GM23338 (cell line): ENCODE results near the gene MPV17L. TPM values are rescaled to one million over a fixed set of nuclear protein-coding genes. Genes with fewer than 3 reads are reported as not detected.

ENCODE experiments used
- ATAC-seq: fragments of 200-7000 bp; cut with Tn5 transposase; 3 replicates; pipeline ENCODE4 v1.9.1; 2020
- DNase-seq: peaks from one replicate; pipeline ENCODE4 v3.0.0-alpha.2; 2015; ENCODE audit warnings: low spot score
- H2AFZ ChIP-seq: fragments of 200-600 bp; sonication (generic); 2 replicates; pipeline ENCODE4 v1.8.0; 2016; ENCODE audit warnings: antibody characterized with exemption, mild to moderate bottlenecking, moderate library complexity
- H3F3A ChIP-seq: fragments of 200-600 bp; sonication (generic); replicated peaks from 2 replicates; pipeline ENCODE4 v1.8.0; 2017; ENCODE audit warnings: antibody characterized with exemption, mixed run types, low read depth
- H3K27ac ChIP-seq: fragments of 200-600 bp; sonication (generic); 2 replicates; pipeline ENCODE4 v1.6.1; 2016; ENCODE audit warnings: low read depth
- H3K27me3 ChIP-seq: fragments of 200-600 bp; sonication (generic); 2 replicates; pipeline ENCODE4 v1.8.0; 2016; ENCODE audit warnings: mild to moderate bottlenecking, mixed run types, moderate library complexity; ENCODE audit not compliant: insufficient read depth
- H3K36me3 ChIP-seq: fragments of 200-600 bp; sonication (generic); 2 replicates; pipeline ENCODE4 v1.8.0; 2016; ENCODE audit warnings: mild to moderate bottlenecking; ENCODE audit not compliant: insufficient read depth
- H3K4me1 ChIP-seq: fragments of 200-600 bp; sonication (generic); 2 replicates; pipeline ENCODE4 v1.8.0; 2016; ENCODE audit warnings: mild to moderate bottlenecking, moderate library complexity; ENCODE audit not compliant: insufficient read depth
- H3K4me2 ChIP-seq: fragments of 200-600 bp; sonication (generic); 2 replicates; pipeline ENCODE4 v1.7.1; 2017; ENCODE audit warnings: mixed run types
- H3K4me3 ChIP-seq: fragments of 200-600 bp; sonication (generic); 2 replicates; pipeline ENCODE4 v1.6.1; 2016; ENCODE audit warnings: mixed run types
- H3K79me2 ChIP-seq: fragments of 200-600 bp; sonication (generic); replicated peaks from 2 replicates; pipeline ENCODE4 v1.8.0; 2017; ENCODE audit warnings: mild to moderate bottlenecking; ENCODE audit not compliant: insufficient read depth
- H3K9me2 ChIP-seq: fragments of 200-600 bp; sonication (generic); 2 replicates; pipeline ENCODE4 v1.8.0; 2017; ENCODE audit not compliant: insufficient read depth
- H4K20me1 ChIP-seq: fragments of 200-600 bp; sonication (generic); replicated peaks from 2 replicates; pipeline ENCODE4 v1.8.0; 2017; ENCODE audit warnings: mild to moderate bottlenecking; ENCODE audit not compliant: insufficient read depth
- H3K27ac Mint-ChIP-seq: 2 replicates; pipeline ENCODE4 v1.8.0; 2020; ENCODE audit warnings: inconsistent platforms, mild to moderate bottlenecking, moderate library complexity, mixed read lengths
- H3K27me3 Mint-ChIP-seq: 3 replicates; pipeline ENCODE4 v1.8.0; 2022; ENCODE audit warnings: low read depth, mild to moderate bottlenecking, moderate library complexity, mixed read lengths, inconsistent platforms; ENCODE audit not compliant: insufficient read depth, poor library complexity
- H3K36me3 Mint-ChIP-seq: 3 replicates; pipeline ENCODE4 v1.8.0; 2021; ENCODE audit warnings: low read depth, mild to moderate bottlenecking, inconsistent platforms, moderate library complexity, mixed read lengths
- H3K4me1 Mint-ChIP-seq: 3 replicates; pipeline ENCODE4 v1.8.0; 2020; ENCODE audit warnings: mild to moderate bottlenecking, inconsistent platforms, mixed read lengths
- H3K4me3 Mint-ChIP-seq: 3 replicates; pipeline ENCODE4 v1.8.0; 2021; ENCODE audit warnings: moderate library complexity, mild to moderate bottlenecking, inconsistent platforms, mixed read lengths
- H3K9me3 Mint-ChIP-seq: 3 replicates; pipeline ENCODE4 v1.8.0; 2020; ENCODE audit warnings: moderate library complexity, mild to moderate bottlenecking, inconsistent platforms, mixed read lengths
- CREB1 ChIP-seq: fragments of 250-450 bp; sonication (Bioruptor Pico); IDR thresholded peaks from 2 replicates; pipeline ENCODE4 v1.5.0; 2020; ENCODE audit warnings: low read depth, mild to moderate bottlenecking, moderate library complexity
- CTCF ChIP-seq, 2 experiments: fragments of 200-600 bp in 1 of 2; sonication (generic) in 1 of 2; conservative IDR thresholded peaks; 2 replicates each; pipeline versions ENCODE4 v1.5.1 to v1.6.1; 2016 to 2017; ENCODE audit warnings: antibody characterized with exemption in 2 of 2, low read depth in 2 of 2, mild to moderate bottlenecking in 2 of 2, moderate library complexity in 1 of 2
- EZH2 ChIP-seq: fragments of 200-600 bp; sonication (generic); IDR thresholded peaks from one replicate; pipeline ENCODE4 v1.8.0; 2017; ENCODE audit warnings: antibody characterized with exemption, mild to moderate bottlenecking, low read depth; ENCODE audit not compliant: unreplicated experiment
- EZH2phosphoT487 ChIP-seq: fragments of 200-600 bp; sonication (generic); IDR thresholded peaks from one replicate; pipeline ENCODE4 v1.8.1; 2018; ENCODE audit warnings: antibody characterized with exemption; ENCODE audit not compliant: unreplicated experiment
- JUNB ChIP-seq: IDR thresholded peaks from one replicate; pipeline ENCODE4 v1.6.1; 2016; ENCODE audit warnings: antibody characterized with exemption; ENCODE audit not compliant: unreplicated experiment
- NANOG ChIP-seq: IDR thresholded peaks from 2 replicates; pipeline ENCODE4 v1.6.1; 2016; ENCODE audit warnings: antibody characterized with exemption, borderline replicate concordance
- POLR2AphosphoS5 ChIP-seq: IDR thresholded peaks from 2 replicates; pipeline ENCODE4 v1.6.1; 2016; ENCODE audit warnings: antibody characterized with exemption, low read depth
- REST ChIP-seq: IDR thresholded peaks from one replicate; pipeline ENCODE4 v1.6.1; 2018; ENCODE audit warnings: antibody characterized with exemption; ENCODE audit not compliant: unreplicated experiment
- ZNF331 ChIP-seq: fragments of 250-450 bp; sonication (Bioruptor Pico); IDR thresholded peaks from 2 replicates; pipeline ENCODE4 v1.5.0; 2020; ENCODE audit warnings: low read depth, mild to moderate bottlenecking, moderate library complexity
- ZNF462 ChIP-seq: fragments of 250-450 bp; sonication (Bioruptor Pico); IDR thresholded peaks from 2 replicates; pipeline ENCODE4 v1.5.0; 2020; ENCODE audit warnings: mild to moderate bottlenecking, moderate library complexity
- polyA plus RNA-seq: library from polyadenylated mRNA; unstranded; fragments of >200 nt; fragmentation: Nextera tagmentation; extraction: Ambion mirVana; gene quantifications from 2 replicates; pipeline ENCODE4 v1.2.1, GENCODE V29; 2016
- total RNA-seq: library from RNA; depleted of rRNA; stranded (reverse); fragments of >200 nt; shearing (Covaris generic); gene quantifications from 2 replicates; pipeline ENCODE4 v1.2.3, GENCODE V29; 2014
- TF ChIP-seq, protein P1 (sequence below): IDR thresholded peaks from 2 replicates; pipeline ENCODE4 v1.6.1; 2016; ENCODE audit warnings: antibody characterized with exemption

The MPV17L gene
- total and polyA plus RNA-seq, 2 experiments from 2014 or later, result 3.0 to 11.7 TPM

- H3K9me2 ChIP-seq, result no peaks in the 10 kb centered on the region
- 0 out of 2 replicates have a peak, but pooled peaks cover 2% of the 10 kb centered on the region for H3K27me3 ChIP-seq
- no peak overlapping the region for H3K4me3 ChIP-seq
- no peak overlapping the region for H3K4me3 Mint-ChIP-seq
- H3K4me2 ChIP-seq, result 0 out of 2 replicates have a peak overlapping the region, but pooled peaks have one; percentile 26
- H3K79me2 ChIP-seq, result no peaks in the 10 kb centered on the region
- H3F3A ChIP-seq, result no peaks in the 10 kb centered on the region; the same call in 1 of the 2 replicates
- DNase-seq, result no peak
- no peaks in the 10 kb centered on the region; the same call in 1 of the 2 replicates for H3K36me3 ChIP-seq
- peaks cover 10% of the 10 kb centered on the region; the same call in 2 of the 3 replicates for H3K36me3 Mint-ChIP-seq
- no peak overlapping the region for H2AFZ ChIP-seq
- no peaks in the 10 kb centered on the region; the same call in 2 of the 3 replicates for H3K9me3 Mint-ChIP-seq
- no peak for ATAC-seq
- H3K27ac ChIP-seq, result no peak overlapping the region
- peaks cover 12% of the 10 kb centered on the region for H3K27me3 Mint-ChIP-seq
- TF ChIP-seq JUNB (no peak), REST (no peak), ZNF331 (no peak), CREB1 (CRISPR knock-in tag) (no peak), CTCF (conservative IDR thresholded peaks at IDR 0.05; ENCODE audit: low read depth in 2 of 2) (no peak), POLR2AphosphoS5 (no peak), EZH2 (no peak), NANOG (no peak), ZNF462 (CRISPR knock-in tag) (no peak), EZH2phosphoT487 (no peak)
- TF ChIP-seq, protein P1, sequence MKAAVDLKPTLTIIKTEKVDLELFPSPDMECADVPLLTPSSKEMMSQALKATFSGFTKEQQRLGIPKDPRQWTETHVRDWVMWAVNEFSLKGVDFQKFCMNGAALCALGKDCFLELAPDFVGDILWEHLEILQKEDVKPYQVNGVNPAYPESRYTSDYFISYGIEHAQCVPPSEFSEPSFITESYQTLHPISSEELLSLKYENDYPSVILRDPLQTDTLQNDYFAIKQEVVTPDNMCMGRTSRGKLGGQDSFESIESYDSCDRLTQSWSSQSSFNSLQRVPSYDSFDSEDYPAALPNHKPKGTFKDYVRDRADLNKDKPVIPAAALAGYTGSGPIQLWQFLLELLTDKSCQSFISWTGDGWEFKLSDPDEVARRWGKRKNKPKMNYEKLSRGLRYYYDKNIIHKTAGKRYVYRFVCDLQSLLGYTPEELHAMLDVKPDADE, result no peak
- H3K4me1 ChIP-seq, result peaks cover 12% of the 10 kb centered on the region
- no peaks in the 10 kb centered on the region for H4K20me1 ChIP-seq
- peaks cover 34% of the 10 kb centered on the region for H3K4me1 Mint-ChIP-seq
- H3K27ac Mint-ChIP-seq, result no peak overlapping the region
Observed at GRCh38 chr16:15399317-15399716, 3.8 kb downstream of the MPV17L start.
